Neural cell (in vitro differentiated cells): ENCODE results near the gene CASZ1. TPM values are rescaled to one million over a fixed set of nuclear protein-coding genes. Genes with fewer than 3 reads are reported as not detected.

ENCODE experiments used
- H2AFZ ChIP-seq: fragments of 200-600, 300-800 bp; sonication (generic), shearing (Covaris generic); 2 replicates; pipeline ENCODE4 v1.6.0; 2014; ENCODE audit warnings: low read depth, mild to moderate bottlenecking, antibody characterized with exemption, low read length, moderate library complexity
- H3F3A ChIP-seq: fragments of 200-600 bp; shearing (Covaris generic); 2 replicates; pipeline ENCODE4 v1.6.1; 2016; ENCODE audit warnings: mild to moderate bottlenecking, moderate library complexity, mixed read lengths, antibody characterized with exemption, low read length; ENCODE audit not compliant: insufficient read depth, poor library complexity, severe bottlenecking
- H3K27ac ChIP-seq: fragments of 200-600, 300-800 bp; sonication (generic), shearing (Covaris generic); 2 replicates; pipeline ENCODE4 v1.5.1; 2014; ENCODE audit warnings: mild to moderate bottlenecking, low read length, moderate library complexity
- H3K27me3 ChIP-seq: fragments of 300-800, 200-600 bp; sonication (generic), shearing (Covaris generic); 2 replicates; pipeline ENCODE4 v1.6.0; 2014; ENCODE audit warnings: mild to moderate bottlenecking, low read depth, low read length, moderate library complexity; ENCODE audit not compliant: insufficient read depth
- H3K36me3 ChIP-seq: fragments of 300-800, 200-600 bp; sonication (generic), shearing (Covaris generic); 2 replicates; pipeline ENCODE4 v1.5.1; 2014; ENCODE audit warnings: mild to moderate bottlenecking, antibody characterized with exemption, low read length, moderate library complexity; ENCODE audit not compliant: insufficient read depth
- H3K4me2 ChIP-seq: fragments of 300-800, 200-600 bp; sonication (generic), shearing (Covaris generic); 2 replicates; pipeline ENCODE4 v1.6.0; 2014; ENCODE audit warnings: mild to moderate bottlenecking, low read length
- H3K4me3 ChIP-seq: fragments of 300-800, 200-600 bp; sonication (generic), shearing (Covaris generic); 2 replicates; pipeline ENCODE4 v1.5.1; 2014; ENCODE audit warnings: mild to moderate bottlenecking, low read length, moderate library complexity
- H3K79me2 ChIP-seq: fragments of 200-600 bp; shearing (Covaris generic); replicated peaks from 2 replicates; pipeline ENCODE4 v1.6.0; 2014; ENCODE audit warnings: mild to moderate bottlenecking, low read length, moderate library complexity; ENCODE audit not compliant: insufficient read depth
- H3K9ac ChIP-seq: fragments of 300-800, 200-600 bp; sonication (generic), shearing (Covaris generic); 2 replicates; pipeline ENCODE4 v1.6.1; 2016; ENCODE audit warnings: mild to moderate bottlenecking, low read length, mixed read lengths
- H3K9me2 ChIP-seq: fragments of 200-600 bp; shearing (Covaris generic); 2 replicates; pipeline ENCODE4 v1.6.1; 2016; ENCODE audit warnings: mild to moderate bottlenecking, low read length, mixed read lengths; ENCODE audit not compliant: insufficient read depth
- H3K9me3 ChIP-seq: fragments of 200-600, 300-800 bp; sonication (generic), shearing (Covaris generic); 2 replicates; pipeline ENCODE4 v1.6.1; 2016; ENCODE audit warnings: mild to moderate bottlenecking, mixed run types, low read length, moderate library complexity, mixed read lengths
- H4K20me1 ChIP-seq: fragments of 200-600 bp; shearing (Covaris generic); 2 replicates; pipeline ENCODE4 v1.6.1; 2016; ENCODE audit warnings: mild to moderate bottlenecking, mixed run types; ENCODE audit not compliant: insufficient read depth
- EP300 ChIP-seq: fragments of 450-650 bp; conservative IDR thresholded peaks from 2 replicates; pipeline ENCODE4 v1.6.1; 2014; ENCODE audit warnings: antibody characterized with exemption, mild to moderate bottlenecking, moderate library complexity; ENCODE audit not compliant: poor library complexity, severe bottlenecking
- EZH2 ChIP-seq: fragments of 200-600, 300-800 bp; shearing (Covaris generic), sonication (generic); IDR thresholded peaks from 2 replicates; pipeline ENCODE4 v1.6.1; 2014; ENCODE audit warnings: antibody characterized with exemption, low read length, borderline replicate concordance, mild to moderate bottlenecking; ENCODE audit not compliant: insufficient read depth, poor library complexity, severe bottlenecking
- MXI1 ChIP-seq: fragments of 450-650 bp; conservative IDR thresholded peaks from 2 replicates; pipeline ENCODE4 v1.6.1; 2014; ENCODE audit warnings: antibody characterized with exemption, mild to moderate bottlenecking; ENCODE audit not compliant: poor library complexity, severe bottlenecking
- POLR2AphosphoS5 ChIP-seq: IDR thresholded peaks from 2 replicates; pipeline ENCODE4 v1.6.1; 2012
- RAD21 ChIP-seq: fragments of 450-650 bp; conservative IDR thresholded peaks from 2 replicates; pipeline ENCODE4 v1.6.1; 2014; ENCODE audit warnings: antibody characterized with exemption, mild to moderate bottlenecking, moderate library complexity
- SMC3 ChIP-seq: fragments of 450-650 bp; conservative IDR thresholded peaks from 2 replicates; pipeline ENCODE4 v1.6.1; 2014; ENCODE audit warnings: antibody characterized with exemption, mild to moderate bottlenecking, moderate library complexity; ENCODE audit not compliant: poor library complexity
- TAF1 ChIP-seq: IDR thresholded peaks from 2 replicates; pipeline ENCODE4 v1.6.1; 2012; ENCODE audit warnings: low read depth
- polyA plus RNA-seq: library from polyadenylated mRNA; depleted of rRNA; stranded (reverse); fragments of >200 nt; gene quantifications from 2 replicates; pipeline ENCODE4 v1.2.3, GENCODE V29; 2014
- TF ChIP-seq, protein P1 (sequence below): IDR thresholded peaks from 2 replicates; pipeline ENCODE4 v1.6.1; 2012; ENCODE audit warnings: borderline replicate concordance
- TF ChIP-seq, protein P2 (sequence below): fragments of 450-650 bp; IDR thresholded peaks from 2 replicates; pipeline ENCODE4 v1.5.1; 2014; ENCODE audit warnings: antibody characterized with exemption, mild to moderate bottlenecking, moderate library complexity; ENCODE audit not compliant: poor library complexity, severe bottlenecking

CASZ1 gene
- polyA plus RNA-seq, 1 donor from 2014 or later = 0.27 TPM

DNA sequence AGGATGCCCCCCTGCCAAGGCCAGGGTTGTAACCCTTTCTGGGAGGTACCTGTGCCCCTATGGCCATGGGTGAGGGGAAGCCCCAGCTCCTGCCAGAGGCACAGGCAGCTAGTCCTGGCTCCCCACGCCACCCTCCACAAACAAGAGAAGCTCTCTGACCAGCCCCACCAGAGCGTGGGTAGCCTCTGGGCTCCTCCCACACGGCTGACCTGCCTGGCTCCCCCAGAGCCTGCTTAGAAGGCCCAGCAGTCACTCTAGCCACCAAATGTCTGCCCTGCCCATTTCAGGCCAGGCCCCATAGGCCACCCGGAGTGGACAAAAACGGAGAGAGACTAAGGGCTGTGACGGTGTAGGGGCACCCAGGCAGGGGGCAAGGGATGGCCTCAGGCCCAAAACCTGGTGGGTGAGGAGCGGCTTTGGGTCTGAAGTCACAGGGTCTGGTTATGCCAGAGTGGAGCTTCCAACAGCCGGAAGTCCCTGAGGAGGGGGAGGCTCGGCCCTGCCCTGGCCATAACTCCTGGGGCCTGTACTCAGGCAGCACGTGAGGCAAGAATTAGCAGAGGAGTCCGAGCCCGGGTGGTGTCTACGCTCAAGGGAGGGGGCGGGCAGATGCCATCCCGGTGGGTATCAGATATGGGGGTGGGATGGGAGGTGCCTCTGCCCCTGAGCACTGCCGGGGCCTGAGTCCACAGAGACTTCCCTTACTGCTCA, 155.4 kb downstream of the CASZ1 start:
- Histone ChIP-seq H3K27ac (no peak overlapping the region), H3K36me3 (no peaks in the 10 kb centered on the region), H3K4me2 (no peak overlapping the region), H3K9ac (no peak overlapping the region), H3K9me3 (peaks cover 3% of the 10 kb centered on the region), H3K27me3 (no peaks in the 10 kb centered on the region), H3K79me2 (no peaks in the 10 kb centered on the region), H3F3A (no peaks in the 10 kb centered on the region), H4K20me1 (no peaks in the 10 kb centered on the region), H2AFZ (no peak overlapping the region), H3K4me3 (no peak overlapping the region), H3K9me2 (no peaks in the 10 kb centered on the region)
- TF ChIP-seq, protein P1, sequence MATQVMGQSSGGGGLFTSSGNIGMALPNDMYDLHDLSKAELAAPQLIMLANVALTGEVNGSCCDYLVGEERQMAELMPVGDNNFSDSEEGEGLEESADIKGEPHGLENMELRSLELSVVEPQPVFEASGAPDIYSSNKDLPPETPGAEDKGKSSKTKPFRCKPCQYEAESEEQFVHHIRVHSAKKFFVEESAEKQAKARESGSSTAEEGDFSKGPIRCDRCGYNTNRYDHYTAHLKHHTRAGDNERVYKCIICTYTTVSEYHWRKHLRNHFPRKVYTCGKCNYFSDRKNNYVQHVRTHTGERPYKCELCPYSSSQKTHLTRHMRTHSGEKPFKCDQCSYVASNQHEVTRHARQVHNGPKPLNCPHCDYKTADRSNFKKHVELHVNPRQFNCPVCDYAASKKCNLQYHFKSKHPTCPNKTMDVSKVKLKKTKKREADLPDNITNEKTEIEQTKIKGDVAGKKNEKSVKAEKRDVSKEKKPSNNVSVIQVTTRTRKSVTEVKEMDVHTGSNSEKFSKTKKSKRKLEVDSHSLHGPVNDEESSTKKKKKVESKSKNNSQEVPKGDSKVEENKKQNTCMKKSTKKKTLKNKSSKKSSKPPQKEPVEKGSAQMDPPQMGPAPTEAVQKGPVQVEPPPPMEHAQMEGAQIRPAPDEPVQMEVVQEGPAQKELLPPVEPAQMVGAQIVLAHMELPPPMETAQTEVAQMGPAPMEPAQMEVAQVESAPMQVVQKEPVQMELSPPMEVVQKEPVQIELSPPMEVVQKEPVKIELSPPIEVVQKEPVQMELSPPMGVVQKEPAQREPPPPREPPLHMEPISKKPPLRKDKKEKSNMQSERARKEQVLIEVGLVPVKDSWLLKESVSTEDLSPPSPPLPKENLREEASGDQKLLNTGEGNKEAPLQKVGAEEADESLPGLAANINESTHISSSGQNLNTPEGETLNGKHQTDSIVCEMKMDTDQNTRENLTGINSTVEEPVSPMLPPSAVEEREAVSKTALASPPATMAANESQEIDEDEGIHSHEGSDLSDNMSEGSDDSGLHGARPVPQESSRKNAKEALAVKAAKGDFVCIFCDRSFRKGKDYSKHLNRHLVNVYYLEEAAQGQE = no peak
- TF ChIP-seq TAF1 (no peak), MXI1 (no peak), POLR2AphosphoS5 (no peak), RAD21 (no peak), SMC3 (no peak), EZH2 (no peak), EP300 (no peak)
- TF ChIP-seq, protein P2, sequence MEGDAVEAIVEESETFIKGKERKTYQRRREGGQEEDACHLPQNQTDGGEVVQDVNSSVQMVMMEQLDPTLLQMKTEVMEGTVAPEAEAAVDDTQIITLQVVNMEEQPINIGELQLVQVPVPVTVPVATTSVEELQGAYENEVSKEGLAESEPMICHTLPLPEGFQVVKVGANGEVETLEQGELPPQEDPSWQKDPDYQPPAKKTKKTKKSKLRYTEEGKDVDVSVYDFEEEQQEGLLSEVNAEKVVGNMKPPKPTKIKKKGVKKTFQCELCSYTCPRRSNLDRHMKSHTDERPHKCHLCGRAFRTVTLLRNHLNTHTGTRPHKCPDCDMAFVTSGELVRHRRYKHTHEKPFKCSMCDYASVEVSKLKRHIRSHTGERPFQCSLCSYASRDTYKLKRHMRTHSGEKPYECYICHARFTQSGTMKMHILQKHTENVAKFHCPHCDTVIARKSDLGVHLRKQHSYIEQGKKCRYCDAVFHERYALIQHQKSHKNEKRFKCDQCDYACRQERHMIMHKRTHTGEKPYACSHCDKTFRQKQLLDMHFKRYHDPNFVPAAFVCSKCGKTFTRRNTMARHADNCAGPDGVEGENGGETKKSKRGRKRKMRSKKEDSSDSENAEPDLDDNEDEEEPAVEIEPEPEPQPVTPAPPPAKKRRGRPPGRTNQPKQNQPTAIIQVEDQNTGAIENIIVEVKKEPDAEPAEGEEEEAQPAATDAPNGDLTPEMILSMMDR = no peak

DNA sequence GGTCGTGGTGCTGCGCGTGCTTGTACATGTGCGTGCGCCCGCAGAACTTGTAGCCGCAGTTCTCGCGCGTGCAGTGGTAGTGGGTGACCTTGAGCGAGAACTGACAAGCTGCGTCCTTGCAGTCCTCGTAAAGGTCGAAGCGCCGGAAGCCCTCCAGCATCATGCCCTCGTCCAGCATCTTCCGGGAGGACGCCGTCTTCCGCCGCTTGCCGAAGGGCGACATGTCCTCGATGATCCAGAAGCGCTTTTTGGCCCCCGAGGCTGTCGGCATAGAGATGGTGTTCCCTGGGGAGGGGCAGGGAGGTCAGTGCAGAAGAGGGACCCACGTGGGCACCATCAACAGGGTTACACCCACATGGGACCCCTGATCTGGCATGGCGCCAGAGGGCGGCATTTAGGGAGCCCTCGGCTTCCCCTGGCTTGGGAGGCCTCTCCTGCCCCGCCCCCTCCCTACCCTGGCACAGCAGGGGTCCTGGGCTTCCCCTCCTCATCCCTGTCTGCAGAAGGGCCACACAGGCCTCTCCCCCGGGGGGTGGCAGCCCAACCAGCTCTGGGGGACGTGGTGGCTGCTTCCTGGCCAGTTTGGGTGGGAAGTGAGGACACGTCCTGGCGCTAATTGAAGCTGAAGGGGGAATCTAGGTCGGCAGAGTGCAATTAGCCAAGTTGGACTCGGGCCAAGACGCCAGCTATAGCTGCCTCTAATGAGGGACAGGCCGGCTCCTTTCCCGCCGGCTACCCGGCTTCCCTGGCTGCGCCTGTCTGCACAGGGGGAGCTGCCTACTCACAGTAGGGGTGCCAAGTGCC, 156.5 kb downstream of the CASZ1 start:
- Histone ChIP-seq H3K79me2 (no peaks in the 10 kb centered on the region), H3K9ac (no peak overlapping the region), H3K27me3 (no peaks in the 10 kb centered on the region), H3K27ac (no peak overlapping the region), H2AFZ (no peak overlapping the region), H3K9me2 (no peaks in the 10 kb centered on the region), H3K4me2 (no peak overlapping the region), H3F3A (no peaks in the 10 kb centered on the region), H3K36me3 (no peaks in the 10 kb centered on the region), H3K9me3 (peaks cover 3% of the 10 kb centered on the region), H4K20me1 (no peaks in the 10 kb centered on the region), H3K4me3 (no peak overlapping the region)
- TF ChIP-seq, protein P2 = no peak
- TF ChIP-seq TAF1 = no peak
